Liver (tissue), 9 donors: Measurements from ENCODE around the gene PARVB. TPM values are rescaled to one million over a fixed set of nuclear protein-coding genes. Genes with fewer than 3 reads are reported as not detected.

Experiments
- DNase-seq: peaks from one replicate; pipeline ENCODE4 v3.0.0-alpha.2; 2017; ENCODE audit warnings: low spot score
- H3K27ac ChIP-seq, 2 donors: one replicate each; pipeline ENCODE4 v1.7.0; 2013; ENCODE audit warnings: inconsistent platforms in 2 of 2, low read length in 2 of 2, control low read depth in 1 of 2, low read depth in 1 of 2, mild to moderate bottlenecking in 1 of 2
- H3K27me3 ChIP-seq, 4 donors: one replicate each; pipeline versions ENCODE4 v1.6.1 to v1.7.0; 2013; ENCODE audit warnings: low read length in 3 of 4, inconsistent platforms in 1 of 4, mild to moderate bottlenecking in 1 of 4, moderate library complexity in 1 of 4; ENCODE audit not compliant: control insufficient read depth in 4 of 4, insufficient read depth in 4 of 4
- H3K36me3 ChIP-seq, 4 donors: one replicate each; pipeline versions ENCODE4 v1.6.1 to v1.7.0; 2013; ENCODE audit warnings: low read length in 3 of 4, mild to moderate bottlenecking in 3 of 4, low read depth in 1 of 4, moderate library complexity in 1 of 4; ENCODE audit not compliant: control insufficient read depth in 4 of 4, insufficient read depth in 3 of 4
- H3K4me1 ChIP-seq, 4 donors: one replicate each; pipeline versions ENCODE4 v1.6.1 to v1.7.0; 2013; ENCODE audit warnings: low read length in 3 of 4, mild to moderate bottlenecking in 3 of 4, moderate library complexity in 1 of 4; ENCODE audit not compliant: control insufficient read depth in 4 of 4, insufficient read depth in 4 of 4
- H3K4me3 ChIP-seq, 3 donors: one replicate each; pipeline versions ENCODE4 v1.6.1 to v1.7.0; 2013; ENCODE audit warnings: low read length in 3 of 3, control low read depth in 1 of 3, low read depth in 1 of 3, mild to moderate bottlenecking in 1 of 3
- H3K9ac ChIP-seq, 2 donors: one replicate each; pipeline ENCODE4 v1.7.0; 2013; ENCODE audit warnings: low read length in 2 of 2, mild to moderate bottlenecking in 2 of 2, moderate library complexity in 2 of 2, control low read depth in 1 of 2, low read depth in 1 of 2
- H3K9me3 ChIP-seq, 4 donors: one replicate each; pipeline versions ENCODE4 v1.6.1 to v1.7.0; 2013; ENCODE audit warnings: low read length in 3 of 4; ENCODE audit not compliant: control insufficient read depth in 4 of 4
- EGR1 ChIP-seq, 2 donors: IDR thresholded peaks; 2 replicates each; pipeline ENCODE4 v1.6.1; 2016 to 2018; ENCODE audit warnings: antibody characterized with exemption in 2 of 2, low read depth in 2 of 2
- FOXA1 ChIP-seq: IDR thresholded peaks from 2 replicates; pipeline ENCODE4 v1.6.1; 2016; ENCODE audit warnings: antibody characterized with exemption
- GABPA ChIP-seq, 2 donors: IDR thresholded peaks in 1 of 2; conservative IDR thresholded peaks in 1 of 2; 2 replicates each; pipeline ENCODE4 v1.6.1; 2016; ENCODE audit warnings: antibody characterized with exemption in 2 of 2, mild to moderate bottlenecking in 1 of 2, moderate library complexity in 1 of 2
- HNF4A ChIP-seq, 2 donors: conservative IDR thresholded peaks; 2 replicates each; pipeline ENCODE4 v1.6.1; 2016; ENCODE audit warnings: antibody characterized with exemption in 2 of 2, mild to moderate bottlenecking in 2 of 2
- JUND ChIP-seq, 2 donors: IDR thresholded peaks; 2 replicates each; pipeline ENCODE4 v1.6.1; 2016; ENCODE audit warnings: antibody characterized with exemption in 2 of 2
- NR2F2 ChIP-seq: IDR thresholded peaks from 2 replicates; pipeline ENCODE4 v1.6.1; 2016; ENCODE audit warnings: antibody characterized with exemption
- RAD21 ChIP-seq, 2 donors: IDR thresholded peaks; 2 replicates each; pipeline ENCODE4 v1.6.1; 2016; ENCODE audit warnings: antibody characterized with exemption in 2 of 2, mild to moderate bottlenecking in 2 of 2
- SP1 ChIP-seq: IDR thresholded peaks from 2 replicates; pipeline ENCODE4 v1.6.1; 2018; ENCODE audit warnings: antibody characterized with exemption, mild to moderate bottlenecking
- WGBS: extraction: QIAGEN DNeasy Blood & Tissue Kit; methylation state at CpG from one replicate; pipeline ENCODE4 v1.1.7; 2013; 5-methylcytosine and 5-hydroxymethylcytosine counted together
- polyA plus RNA-seq, 2 donors: library from polyadenylated mRNA; stranded (reverse) in 1 of 2; unstranded in 1 of 2; fragments of 200-250 nt in 1 of 2; fragments of >200 nt in 1 of 2; fragmentation: Nextera tagmentation in 1 of 2; extraction: Ambion mirVana in 1 of 2; gene quantifications; one replicate each; pipeline versions ENCODE4 v1.2.1 to v1.2.3, GENCODE V29; 2013 to 2015
- total RNA-seq, 2 donors: library from RNA; depleted of rRNA; stranded (reverse); fragments of >200 nt; gene quantifications; one replicate each; pipeline ENCODE4 v1.2.3, GENCODE V29; 2014
- TF ChIP-seq, protein P1 (sequence below): fragments of 150-350 bp; IDR thresholded peaks from 2 replicates; pipeline ENCODE4 v1.5.1; 2017; ENCODE audit warnings: improper control_type of control experiment, low read depth, low read length; ENCODE audit not compliant: missing input control
- TF ChIP-seq, protein P2 (sequence below): IDR thresholded peaks from 2 replicates; pipeline ENCODE4 v1.6.1; 2016; ENCODE audit warnings: antibody characterized with exemption
- TF ChIP-seq, protein P3 (sequence below): IDR thresholded peaks from 2 replicates; pipeline ENCODE4 v1.6.1; 2016; ENCODE audit warnings: antibody characterized with exemption, mild to moderate bottlenecking
- TF ChIP-seq, protein P4 (sequence below): IDR thresholded peaks from 2 replicates; pipeline ENCODE4 v1.6.1; 2016; ENCODE audit warnings: antibody characterized with exemption
- donor health status: healthy.
- donor health status: healthy.
- donor health status: healthy.
- donor health status: healthy.
- donor health status: healthy.

PARVB gene
- total and polyA plus RNA-seq, 4 donors, result 3.2 to 55.5 (median 17.7) TPM

DNA sequence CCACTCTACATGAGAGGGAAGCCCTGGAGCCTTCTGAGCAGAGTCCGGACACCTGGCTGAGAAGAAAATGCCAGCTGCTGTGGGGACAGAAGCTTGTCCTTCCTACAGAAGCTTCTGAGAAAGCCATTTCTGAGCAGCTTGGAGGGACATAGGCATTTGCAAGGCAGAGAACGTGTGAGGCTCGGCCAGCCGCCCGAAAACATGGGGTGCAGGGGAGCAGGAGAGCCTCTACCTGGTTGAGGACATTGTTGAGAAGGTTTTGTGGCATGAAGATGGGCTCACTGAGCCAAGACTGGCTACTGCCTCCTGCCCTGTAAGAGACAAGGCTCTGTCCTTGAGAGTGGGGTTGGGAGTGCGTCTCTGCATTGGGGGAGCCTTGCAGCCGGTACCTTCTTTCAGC, 43.5 kb upstream of the PARVB start:
- Histone ChIP-seq H3K27me3 (no peaks in the 10 kb centered on the region), H3K4me3 (no peak overlapping the region), H3K9ac (no peak overlapping the region), H3K9me3 (no peaks in the 10 kb centered on the region), H3K4me1 (no peaks in the 10 kb centered on the region), H3K36me3 (peaks cover 19 to 79% (median 60%) of the 10 kb centered on the region in 4 donors), H3K27ac (no peak overlapping the region)
- 98% methylated on average over 7 of the region's 7 CpGs for WGBS
- TF ChIP-seq, protein P1, sequence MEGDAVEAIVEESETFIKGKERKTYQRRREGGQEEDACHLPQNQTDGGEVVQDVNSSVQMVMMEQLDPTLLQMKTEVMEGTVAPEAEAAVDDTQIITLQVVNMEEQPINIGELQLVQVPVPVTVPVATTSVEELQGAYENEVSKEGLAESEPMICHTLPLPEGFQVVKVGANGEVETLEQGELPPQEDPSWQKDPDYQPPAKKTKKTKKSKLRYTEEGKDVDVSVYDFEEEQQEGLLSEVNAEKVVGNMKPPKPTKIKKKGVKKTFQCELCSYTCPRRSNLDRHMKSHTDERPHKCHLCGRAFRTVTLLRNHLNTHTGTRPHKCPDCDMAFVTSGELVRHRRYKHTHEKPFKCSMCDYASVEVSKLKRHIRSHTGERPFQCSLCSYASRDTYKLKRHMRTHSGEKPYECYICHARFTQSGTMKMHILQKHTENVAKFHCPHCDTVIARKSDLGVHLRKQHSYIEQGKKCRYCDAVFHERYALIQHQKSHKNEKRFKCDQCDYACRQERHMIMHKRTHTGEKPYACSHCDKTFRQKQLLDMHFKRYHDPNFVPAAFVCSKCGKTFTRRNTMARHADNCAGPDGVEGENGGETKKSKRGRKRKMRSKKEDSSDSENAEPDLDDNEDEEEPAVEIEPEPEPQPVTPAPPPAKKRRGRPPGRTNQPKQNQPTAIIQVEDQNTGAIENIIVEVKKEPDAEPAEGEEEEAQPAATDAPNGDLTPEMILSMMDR, result no peak
- no peak for TF ChIP-seq HNF4A (conservative IDR thresholded peaks at IDR 0.05)
- TF ChIP-seq, protein P2, sequence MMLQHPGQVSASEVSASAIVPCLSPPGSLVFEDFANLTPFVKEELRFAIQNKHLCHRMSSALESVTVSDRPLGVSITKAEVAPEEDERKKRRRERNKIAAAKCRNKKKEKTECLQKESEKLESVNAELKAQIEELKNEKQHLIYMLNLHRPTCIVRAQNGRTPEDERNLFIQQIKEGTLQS, result no peak
- TF ChIP-seq JUND (IDR thresholded peaks at IDR 0.05), result no peak
- no peak for TF ChIP-seq SP1
- TF ChIP-seq EGR1 (IDR thresholded peaks at IDR 0.05; ENCODE audit: low read depth in 2 of 2), result no peak
- DNase-seq, result no peak

DNA sequence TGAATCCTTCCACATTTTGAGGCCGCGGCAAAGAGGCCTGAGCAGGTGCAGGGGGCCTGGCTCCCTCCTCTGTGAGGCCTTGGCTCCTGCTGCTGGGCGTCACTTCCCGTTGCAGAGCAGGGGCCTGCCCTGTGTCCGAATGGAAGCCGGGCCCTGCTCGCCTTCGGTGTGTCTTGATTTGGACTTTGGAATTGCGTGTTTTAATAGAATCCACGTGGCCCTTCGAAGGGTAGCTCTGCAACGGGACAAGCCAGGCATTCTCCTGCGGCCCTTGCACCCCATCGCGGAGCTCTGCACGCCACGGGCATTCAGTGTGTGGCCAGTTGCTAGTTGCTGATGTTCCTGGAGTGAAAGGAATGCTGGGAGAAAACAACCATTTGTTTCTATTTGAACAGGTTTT, 43.1 kb upstream of the PARVB start:
- Histone ChIP-seq H3K36me3 (peaks cover 18 to 77% (median 59%) of the 10 kb centered on the region in 4 donors), H3K9ac (no peak overlapping the region)

DNA sequence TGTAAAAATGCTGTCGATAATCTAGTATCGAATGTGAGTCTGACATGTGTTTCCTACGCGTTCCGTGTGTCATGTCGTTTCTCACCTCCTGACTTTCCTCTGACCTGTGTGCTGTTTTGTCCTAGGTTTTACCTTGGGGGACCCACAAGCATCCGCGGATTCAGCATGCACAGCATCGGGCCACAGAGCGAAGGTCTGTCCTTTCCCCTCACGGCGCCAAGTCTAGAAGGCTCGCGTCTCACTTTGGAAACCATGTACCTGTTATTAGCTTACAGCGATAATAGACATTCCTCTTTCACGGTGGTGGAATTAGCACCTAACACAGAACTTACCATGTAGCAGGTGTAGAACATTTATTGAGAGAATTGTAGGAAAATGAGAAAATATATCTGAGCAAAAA, 40.3 kb upstream of the PARVB start:
- WGBS, result 97% methylated on average over 16 of the region's 16 CpGs
- DNase-seq, result no peak
- Histone ChIP-seq H3K9me3 (no peaks in the 10 kb centered on the region), H3K27me3 (no peaks in the 10 kb centered on the region), H3K36me3 (peaks cover 14 to 70% (median 55%) of the 10 kb centered on the region in 4 donors), H3K4me3 (no peak overlapping the region), H3K27ac (no peak overlapping the region), H3K9ac (no peak overlapping the region), H3K4me1 (no peaks in the 10 kb centered on the region)
- TF ChIP-seq RAD21 (IDR thresholded peaks at IDR 0.05) (no peak), JUND (IDR thresholded peaks at IDR 0.05) (no peak), HNF4A (conservative IDR thresholded peaks at IDR 0.05) (no peak), GABPA (IDR thresholded peaks at IDR 0.05 in 1 of 2, conservative IDR thresholded peaks at IDR 0.05 in 1 of 2) (no peak), SP1 (no peak), EGR1 (IDR thresholded peaks at IDR 0.05; ENCODE audit: low read depth in 2 of 2) (no peak), NR2F2 (no peak), FOXA1 (no peak)
- TF ChIP-seq, protein P3, sequence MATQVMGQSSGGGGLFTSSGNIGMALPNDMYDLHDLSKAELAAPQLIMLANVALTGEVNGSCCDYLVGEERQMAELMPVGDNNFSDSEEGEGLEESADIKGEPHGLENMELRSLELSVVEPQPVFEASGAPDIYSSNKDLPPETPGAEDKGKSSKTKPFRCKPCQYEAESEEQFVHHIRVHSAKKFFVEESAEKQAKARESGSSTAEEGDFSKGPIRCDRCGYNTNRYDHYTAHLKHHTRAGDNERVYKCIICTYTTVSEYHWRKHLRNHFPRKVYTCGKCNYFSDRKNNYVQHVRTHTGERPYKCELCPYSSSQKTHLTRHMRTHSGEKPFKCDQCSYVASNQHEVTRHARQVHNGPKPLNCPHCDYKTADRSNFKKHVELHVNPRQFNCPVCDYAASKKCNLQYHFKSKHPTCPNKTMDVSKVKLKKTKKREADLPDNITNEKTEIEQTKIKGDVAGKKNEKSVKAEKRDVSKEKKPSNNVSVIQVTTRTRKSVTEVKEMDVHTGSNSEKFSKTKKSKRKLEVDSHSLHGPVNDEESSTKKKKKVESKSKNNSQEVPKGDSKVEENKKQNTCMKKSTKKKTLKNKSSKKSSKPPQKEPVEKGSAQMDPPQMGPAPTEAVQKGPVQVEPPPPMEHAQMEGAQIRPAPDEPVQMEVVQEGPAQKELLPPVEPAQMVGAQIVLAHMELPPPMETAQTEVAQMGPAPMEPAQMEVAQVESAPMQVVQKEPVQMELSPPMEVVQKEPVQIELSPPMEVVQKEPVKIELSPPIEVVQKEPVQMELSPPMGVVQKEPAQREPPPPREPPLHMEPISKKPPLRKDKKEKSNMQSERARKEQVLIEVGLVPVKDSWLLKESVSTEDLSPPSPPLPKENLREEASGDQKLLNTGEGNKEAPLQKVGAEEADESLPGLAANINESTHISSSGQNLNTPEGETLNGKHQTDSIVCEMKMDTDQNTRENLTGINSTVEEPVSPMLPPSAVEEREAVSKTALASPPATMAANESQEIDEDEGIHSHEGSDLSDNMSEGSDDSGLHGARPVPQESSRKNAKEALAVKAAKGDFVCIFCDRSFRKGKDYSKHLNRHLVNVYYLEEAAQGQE, result no peak
- TF ChIP-seq, protein P4, sequence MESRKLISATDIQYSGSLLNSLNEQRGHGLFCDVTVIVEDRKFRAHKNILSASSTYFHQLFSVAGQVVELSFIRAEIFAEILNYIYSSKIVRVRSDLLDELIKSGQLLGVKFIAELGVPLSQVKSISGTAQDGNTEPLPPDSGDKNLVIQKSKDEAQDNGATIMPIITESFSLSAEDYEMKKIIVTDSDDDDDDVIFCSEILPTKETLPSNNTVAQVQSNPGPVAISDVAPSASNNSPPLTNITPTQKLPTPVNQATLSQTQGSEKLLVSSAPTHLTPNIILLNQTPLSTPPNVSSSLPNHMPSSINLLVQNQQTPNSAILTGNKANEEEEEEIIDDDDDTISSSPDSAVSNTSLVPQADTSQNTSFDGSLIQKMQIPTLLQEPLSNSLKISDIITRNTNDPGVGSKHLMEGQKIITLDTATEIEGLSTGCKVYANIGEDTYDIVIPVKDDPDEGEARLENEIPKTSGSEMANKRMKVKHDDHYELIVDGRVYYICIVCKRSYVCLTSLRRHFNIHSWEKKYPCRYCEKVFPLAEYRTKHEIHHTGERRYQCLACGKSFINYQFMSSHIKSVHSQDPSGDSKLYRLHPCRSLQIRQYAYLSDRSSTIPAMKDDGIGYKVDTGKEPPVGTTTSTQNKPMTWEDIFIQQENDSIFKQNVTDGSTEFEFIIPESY, result no peak

More for the DNA sequence above, 43.1 kb upstream of the PARVB start:
- no peak for DNase-seq
- Histone ChIP-seq H3K27me3 (no peaks in the 10 kb centered on the region), H3K27ac (no peak overlapping the region), H3K4me3 (no peak overlapping the region), H3K9me3 (no peaks in the 10 kb centered on the region), H3K4me1 (no peaks in the 10 kb centered on the region)
- WGBS, result 77% methylated on average over 17 of the region's 17 CpGs
- TF ChIP-seq, protein P3, result no peak
- peak; percentile 36 to 51 for TF ChIP-seq HNF4A (conservative IDR thresholded peaks at IDR 0.05)
